Stimulated activated naive CD4-positive, alpha-beta T cell (primary cell): ENCODE measurements around the gene SH3TC2.

Experiments
- DNase-seq, 6 experiments: peaks; one replicate each; lab custom pipeline; 2025; lab: John Stamatoyannopoulos, UW

SH3TC2 gene

DNA sequence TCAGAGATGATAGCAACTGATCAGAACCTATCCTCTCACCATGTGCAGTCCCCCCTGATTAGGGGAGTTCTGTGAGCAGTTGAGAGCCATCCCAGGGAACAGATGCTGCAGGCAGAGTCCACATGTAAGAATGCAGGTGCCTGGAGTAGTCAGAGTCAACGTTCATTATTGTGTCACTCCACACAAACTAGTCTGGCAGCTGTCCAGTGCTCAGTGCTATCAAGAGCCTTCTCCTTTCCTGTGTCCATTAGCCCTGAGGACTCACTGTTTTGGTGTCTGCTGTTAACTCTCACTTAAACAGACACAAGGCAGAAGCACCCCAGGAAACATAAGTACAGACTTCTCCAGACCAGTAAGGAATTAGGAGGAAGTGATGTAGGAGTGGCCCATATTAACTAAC lies 2.5 kb downstream of the SH3TC2 start:
- no peak for DNase-seq

DNA sequence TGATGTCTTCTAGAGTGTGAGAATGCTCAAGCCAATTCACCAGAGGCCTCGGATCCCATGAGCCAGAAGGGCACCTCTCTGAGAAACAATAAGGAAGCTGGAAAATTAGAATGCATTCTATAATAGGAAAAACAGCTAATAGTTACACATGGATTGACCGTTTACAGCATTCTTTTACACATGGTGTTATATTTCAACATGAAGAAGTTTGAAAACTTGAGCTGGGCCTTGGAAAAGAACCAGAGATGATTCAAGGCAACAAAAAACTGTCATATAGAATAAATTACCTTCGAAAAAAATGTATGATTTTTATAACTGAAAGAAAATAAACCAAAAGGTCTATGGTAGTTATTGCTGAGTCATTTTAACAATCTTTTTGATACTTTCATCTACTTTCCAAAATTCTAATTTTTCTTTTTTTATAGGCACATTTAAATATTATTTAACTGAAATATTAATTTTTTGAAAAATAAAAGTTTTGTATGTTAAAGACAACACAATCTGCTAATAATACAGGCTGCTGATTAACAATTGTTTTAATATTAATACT lies 6.2 kb downstream of the SH3TC2 start:
- no peak for DNase-seq

DNA sequence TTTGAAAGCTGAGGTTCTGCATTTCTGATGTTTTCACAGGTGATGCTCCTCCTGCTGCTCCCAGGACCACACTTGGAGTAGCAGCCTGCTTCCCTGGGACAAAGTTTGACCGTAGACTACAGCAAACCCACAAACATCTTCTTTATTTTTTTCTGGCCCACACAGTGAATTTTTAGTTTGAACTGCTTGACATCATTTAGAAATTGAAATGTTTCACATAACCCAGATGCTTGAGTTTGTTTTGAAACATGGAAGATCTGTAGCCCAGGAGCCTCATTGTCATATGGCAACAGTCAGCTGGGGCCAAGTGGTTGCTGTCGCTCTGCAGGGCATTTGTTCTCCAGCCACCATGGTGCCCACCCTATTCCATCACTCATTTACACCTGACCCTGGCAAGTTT lies 8.4 kb downstream of the SH3TC2 start:
- DNase-seq = no peak

DNA sequence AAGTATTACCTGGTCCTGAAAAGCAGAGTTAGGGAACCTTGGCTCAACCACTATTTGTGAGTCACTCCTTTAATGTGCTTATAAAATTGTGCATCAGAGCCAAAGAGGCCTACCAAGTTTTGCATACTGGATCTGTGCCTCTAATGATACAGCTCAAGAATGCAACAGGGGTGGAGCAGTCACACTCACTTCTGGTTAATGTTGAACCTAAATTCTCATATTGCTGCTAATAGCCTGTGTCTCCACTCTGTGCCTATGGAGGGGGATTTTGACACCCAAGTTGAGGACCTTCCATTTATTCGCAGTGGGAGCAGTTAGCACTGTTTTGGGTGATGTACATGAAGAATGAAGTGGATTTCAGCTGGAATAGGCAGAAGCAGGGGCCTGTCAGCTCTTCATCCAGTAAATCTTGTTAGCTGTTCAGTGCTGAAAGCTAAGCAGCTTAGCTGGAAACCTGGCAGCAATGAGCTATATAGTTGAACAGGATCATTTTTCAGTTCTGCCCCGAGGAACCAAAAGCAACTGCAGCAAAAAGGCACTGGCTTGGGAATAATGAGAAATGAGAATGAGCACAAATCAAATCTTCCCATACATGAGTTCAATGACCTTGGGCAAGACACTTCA lies 9.7 kb downstream of the SH3TC2 start:
- DNase-seq = no peak

DNA sequence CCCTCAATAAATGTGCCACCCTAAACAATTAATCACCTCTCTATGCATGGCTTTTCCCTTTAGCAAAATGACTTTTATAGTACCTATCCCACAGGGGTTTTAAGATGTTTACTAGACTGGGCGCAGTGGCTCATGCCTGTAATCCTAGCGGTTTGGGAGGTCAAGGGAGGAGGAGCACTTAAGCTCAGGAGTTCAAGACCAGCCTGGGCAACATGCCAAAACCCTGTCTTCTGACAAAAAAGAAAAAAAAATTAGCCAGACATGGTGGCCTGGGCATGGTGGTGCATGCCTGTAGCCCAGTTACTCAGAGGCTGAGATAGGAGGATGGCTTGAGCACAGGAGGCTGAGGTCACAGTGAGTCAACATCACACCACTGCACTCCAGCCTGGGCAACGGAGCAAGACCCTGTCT lies 13.5 kb downstream of the SH3TC2 start:
- DNase-seq = no peak

DNA sequence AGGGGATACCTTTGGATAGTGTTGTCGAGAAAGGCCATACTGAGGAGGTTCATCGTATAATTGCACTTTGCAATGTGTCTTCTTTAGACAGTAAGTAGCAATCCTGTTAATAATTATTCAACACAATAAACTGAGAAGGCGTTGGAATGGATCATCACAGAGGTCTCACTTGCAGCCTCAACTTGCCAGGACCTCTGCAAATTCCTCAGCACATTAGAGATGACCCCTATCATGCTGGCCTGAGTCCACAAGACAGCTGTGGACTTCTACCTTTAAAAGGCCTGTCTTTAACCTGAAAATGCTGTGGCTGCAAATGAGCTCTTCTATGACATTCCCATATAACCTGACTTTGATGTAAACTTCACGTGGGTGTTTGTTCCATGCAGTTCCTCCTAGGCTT lies 14.1 kb downstream of the SH3TC2 start:
- no peak for DNase-seq

DNA sequence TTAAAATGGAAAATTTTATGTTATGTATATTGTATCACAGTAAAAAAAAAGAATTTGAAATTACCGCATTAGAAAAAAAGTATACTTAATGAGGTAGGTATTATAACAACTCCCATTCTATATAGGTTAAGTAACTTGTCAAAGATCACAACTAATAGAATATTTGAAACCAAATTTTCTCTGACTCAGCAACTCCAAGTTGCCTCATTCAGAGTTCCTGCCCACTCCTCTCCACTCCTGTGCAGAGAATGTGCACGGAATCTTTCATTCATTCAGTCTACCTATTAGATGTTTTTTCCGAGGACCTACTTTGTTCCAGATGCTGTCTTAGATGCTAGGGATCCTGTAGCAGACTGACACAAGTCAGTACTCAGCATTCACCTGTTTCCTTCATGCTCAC lies 15.4 kb downstream of the SH3TC2 start:
- DNase-seq = no peak

DNA sequence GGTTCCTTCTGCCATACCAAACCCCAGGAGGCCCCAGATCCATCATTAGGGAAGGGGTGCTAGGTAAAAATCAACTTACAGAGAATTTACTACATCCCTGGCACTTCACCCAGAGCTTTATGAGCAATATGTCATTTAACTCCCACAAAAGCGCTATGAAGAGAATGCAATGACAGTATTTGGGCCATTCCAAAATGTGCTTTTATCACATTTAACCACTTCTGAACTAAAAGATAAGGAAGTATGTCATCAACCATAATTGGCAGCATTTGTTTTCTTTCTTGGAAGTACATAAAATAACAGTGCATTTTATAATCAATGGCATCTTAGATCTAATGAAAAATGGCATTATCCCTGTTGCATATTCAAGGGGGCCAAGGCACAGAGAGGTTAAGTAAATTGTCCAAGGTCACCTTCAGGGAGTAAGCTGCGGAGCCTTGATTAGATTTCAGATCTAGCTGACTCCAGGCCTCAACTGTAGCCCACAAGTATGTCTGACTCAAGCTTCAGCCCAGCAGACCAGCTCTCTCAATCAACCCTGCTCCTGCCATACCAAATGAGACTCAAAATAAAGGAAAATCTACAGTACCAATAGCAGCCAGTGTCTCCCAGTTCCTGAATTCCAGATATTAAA lies 16.5 kb downstream of the SH3TC2 start:
- DNase-seq = no peak

DNA sequence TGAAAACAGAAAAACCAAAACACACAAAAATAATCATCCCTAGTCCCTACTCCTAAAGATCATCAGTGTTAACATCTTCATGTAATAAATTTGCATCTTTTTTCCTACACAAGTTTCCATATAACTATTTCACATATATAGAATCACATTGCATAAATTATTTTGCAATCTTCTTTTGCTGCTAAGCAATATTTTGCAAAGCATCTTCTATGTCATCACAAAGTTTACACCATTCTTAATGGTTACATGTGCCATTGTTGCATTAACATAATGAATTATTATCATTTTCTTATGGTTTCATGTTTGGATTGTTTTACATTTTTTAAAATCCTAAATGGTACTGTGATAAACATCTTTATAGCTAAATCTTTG lies 17.8 kb downstream of the SH3TC2 start:
- DNase-seq = no peak

DNA sequence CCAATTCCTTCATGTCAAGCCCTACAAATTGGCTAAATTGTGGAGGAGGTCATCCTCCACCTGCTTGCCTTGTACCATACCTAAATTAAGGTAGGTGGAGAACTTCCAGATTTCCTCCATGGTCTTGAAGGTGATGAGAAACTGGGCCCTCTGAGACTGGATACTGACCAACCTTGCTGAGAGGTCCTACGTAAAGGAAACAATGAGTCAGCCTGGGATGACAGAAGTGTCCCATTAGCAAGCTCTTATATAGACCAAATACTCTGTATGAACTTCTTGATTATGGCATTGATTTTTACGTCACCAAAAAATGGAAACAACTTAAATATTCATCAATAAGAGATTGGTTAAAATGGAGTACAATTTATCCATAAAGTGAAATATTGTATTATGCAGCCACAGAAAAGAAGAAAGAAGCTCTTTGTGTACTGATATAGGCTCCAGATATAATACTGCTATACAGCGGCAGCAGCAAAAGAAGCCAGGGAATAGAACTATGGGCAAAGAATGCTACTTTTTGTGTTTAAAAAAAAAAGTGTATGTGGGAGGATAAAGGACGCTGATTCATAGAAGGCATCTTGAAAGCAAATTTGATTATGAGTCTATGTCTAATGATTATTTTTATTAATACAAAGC lies 18.3 kb downstream of the SH3TC2 start:
- DNase-seq = no peak

DNA sequence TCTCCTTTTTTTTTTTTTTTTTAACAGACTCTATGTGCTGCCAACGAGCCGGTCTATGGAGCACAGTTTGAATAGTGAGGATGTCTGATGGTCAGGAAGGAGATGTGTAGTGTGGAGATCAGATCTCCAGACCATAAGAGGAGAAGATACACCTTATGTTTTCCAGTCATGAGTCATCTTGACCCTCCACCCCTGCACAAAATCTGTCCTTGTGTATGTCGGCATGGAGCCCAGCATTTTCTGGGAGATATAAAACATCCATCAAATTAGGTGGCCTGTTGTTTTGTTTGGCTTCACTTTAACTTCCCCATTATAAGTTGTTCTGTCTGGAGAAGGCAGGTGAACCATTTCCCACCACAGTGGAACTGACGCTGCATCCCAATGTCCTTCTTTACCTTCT lies 19.2 kb downstream of the SH3TC2 start:
- DNase-seq = no peak

DNA sequence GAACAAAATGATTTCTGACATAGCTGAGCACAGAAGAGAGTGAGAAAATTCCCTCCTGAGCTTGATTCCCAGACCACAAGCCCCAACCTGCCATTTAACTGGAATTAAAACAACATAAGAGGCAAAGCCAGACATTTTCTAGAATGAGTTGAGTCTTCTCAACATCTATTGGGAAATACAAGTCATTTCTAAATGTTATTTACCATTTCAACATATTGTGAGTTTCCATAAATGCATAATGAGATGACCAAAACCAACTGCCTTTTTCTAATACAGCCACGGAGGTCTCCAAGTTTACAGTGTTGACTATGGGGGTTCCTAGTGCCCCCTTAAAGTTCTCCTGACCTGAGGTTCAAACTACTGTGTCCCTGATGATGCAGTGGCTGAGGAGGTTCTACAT lies 20.0 kb downstream of the SH3TC2 start:
- no peak for DNase-seq

DNA sequence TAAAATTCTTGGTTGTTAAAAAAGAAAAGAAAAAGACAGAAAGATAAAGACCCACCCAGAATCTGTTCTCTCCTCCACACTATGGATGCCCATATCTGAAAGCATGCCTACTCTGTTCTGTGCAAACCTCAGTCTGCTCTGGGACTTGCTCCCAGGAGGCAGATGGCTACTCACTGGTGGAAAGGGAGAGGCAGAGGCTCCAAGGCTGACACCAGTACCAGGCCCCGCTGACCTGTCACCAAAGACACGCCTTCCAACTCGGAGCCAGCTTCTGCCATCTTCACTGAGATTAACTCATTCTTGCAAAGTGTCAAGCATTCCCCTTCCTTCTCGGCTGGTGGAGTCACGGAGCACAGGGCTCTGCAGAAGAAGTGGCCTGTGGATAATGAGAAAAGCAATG lies 21.6 kb downstream of the SH3TC2 start:
- no peak for DNase-seq

DNA sequence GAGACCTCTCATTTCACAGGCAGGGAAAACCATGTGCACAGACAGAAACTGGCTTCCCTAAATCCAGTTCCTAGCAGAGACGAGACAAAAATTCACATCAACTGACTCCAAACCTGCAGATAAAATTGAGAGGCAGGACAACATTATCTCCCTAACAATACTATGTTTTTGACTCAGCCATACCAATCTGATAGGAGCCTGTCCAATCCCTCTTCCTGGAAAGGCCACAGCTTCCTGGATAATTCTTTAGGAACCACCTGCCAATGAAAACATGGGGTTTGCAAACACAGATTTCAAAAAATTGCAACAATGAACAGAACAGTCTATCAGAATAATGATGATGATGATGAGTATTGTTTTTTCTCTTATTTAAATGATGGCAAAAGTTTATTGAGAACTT lies 22.4 kb downstream of the SH3TC2 start:
- DNase-seq = no peak

DNA sequence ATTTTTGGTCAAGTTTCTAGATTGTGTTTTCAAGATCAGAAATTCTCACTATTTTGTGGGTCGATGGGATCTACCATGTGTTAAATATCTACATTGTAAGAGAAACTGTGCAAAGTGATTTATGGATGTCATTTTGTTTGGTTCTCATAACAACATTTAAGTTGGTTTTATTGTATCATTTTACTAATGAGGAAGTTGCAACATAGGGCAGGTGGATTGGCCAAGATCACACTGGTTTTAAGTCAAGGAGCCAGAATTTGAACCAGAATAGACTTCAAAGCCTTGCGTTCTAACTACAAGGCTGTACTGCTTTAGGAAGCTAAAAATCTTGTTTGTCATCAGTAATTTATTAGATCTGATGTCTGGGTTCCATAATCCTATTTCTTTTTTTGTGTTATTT lies 23.4 kb downstream of the SH3TC2 start:
- DNase-seq = no peak

DNA sequence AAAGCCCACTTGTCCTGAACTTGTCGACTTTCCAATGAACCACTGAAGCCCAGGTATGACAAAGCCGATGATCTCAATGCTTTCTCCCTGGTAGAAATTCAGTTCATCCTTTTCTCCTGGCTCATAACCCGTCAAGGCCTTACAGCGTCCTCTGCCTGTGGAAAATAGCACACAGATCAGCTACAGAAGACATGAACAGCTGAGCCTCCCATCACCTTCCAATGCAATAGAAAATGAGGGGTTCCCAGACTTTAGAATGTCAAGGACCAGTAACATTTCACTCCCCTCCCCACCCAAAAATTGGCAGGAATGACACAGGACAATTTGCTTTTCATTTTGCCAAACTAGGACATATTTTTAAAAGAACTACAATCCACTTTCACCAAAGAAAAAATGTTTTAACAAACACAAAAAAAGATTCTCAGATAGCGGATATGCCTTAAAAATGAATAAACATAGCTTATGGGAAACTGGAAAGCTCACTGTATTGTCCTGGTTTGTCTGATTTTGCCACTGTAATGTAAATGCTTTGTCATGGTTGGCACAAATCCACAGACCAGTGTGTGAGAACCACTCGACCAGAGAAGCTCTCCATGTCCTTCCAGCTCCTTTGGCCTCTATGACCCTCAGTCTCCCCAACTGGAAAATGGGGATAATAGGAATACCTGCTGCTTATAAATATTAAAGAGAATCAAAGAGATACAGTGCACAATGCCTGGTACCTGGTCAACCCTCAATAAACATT lies 24.4 kb downstream of the SH3TC2 start:
- DNase-seq = no peak

DNA sequence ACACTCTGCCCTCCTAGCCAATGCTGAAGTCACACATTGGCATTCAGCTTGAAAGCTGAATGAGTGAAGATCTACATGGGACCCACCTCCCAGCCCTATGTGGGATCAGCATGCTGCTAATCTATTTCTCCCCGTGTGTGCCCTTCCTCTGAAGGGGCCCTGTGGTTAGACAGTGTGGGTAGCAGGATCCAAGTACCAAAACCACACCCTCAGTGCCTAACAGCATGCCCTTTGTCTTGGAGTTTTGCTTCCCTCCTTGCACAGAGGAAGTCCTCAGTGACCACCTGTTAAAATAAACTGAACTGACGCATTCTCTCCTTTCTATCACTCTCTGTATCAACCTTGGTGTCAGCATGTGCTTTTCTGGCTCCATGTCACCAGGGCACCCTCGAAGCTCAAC lies 25.0 kb downstream of the SH3TC2 start:
- no peak for DNase-seq

DNA sequence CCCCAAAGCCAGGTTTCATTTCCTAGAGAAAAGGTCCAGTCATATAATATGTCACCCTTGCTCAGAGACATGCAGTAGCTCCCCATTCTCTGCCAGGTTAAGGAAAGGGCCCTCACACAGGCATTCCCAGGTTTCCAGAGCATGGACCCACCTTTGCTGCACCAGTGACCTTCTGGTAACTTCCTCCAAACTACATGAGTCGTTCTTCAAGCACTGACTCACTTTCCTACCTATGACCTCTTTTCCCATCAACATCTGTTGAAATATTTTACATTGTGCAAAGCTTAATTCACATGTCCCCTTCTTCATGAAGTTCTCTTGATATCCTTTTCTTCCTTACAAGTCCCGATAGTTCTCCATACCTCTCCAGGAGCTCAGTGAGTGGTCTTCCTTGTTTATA lies 25.9 kb downstream of the SH3TC2 start:
- DNase-seq = no peak

DNA sequence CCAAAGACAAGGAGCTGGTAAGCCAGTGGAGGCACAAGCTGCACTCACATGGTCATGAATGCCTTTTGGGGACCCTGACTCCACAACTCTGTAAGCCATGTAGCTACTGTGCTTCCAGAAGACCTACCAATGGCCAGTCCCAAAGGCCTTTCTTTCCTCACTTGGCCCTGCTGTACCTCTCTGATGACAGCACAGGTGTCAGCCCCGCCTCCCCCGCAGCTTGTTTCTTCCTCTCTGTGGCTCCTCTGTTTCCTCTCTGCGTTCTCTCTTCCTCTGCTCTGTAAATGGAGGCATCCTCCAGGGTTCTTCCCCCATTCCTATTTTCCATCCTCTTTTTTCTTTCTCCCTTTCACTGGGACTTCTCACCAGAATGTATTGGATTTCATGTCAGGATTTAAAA lies 26.7 kb downstream of the SH3TC2 start:
- DNase-seq = no peak

DNA sequence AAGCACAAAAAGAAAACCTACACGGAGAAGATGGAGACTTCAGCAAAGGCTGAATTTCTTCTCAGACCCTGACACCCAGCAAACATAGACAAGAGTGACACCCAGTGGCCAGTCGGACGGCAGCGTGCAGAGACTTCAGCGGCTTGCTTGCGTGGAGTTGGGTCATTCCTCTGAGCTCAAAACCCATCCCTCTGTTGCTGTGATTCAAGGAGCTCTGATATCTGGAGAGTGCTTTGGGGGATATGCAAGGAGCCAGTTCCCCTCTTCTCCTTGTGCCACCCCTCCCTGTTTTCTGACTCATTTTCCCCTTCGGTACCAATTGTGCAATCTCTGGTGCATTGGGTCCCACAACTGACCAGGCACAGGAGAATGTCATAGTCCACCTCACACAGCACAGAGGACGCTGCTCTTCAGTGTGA lies 27.5 kb downstream of the SH3TC2 start:
- peak; percentile 30 to 57 (median 40) for DNase-seq

DNA sequence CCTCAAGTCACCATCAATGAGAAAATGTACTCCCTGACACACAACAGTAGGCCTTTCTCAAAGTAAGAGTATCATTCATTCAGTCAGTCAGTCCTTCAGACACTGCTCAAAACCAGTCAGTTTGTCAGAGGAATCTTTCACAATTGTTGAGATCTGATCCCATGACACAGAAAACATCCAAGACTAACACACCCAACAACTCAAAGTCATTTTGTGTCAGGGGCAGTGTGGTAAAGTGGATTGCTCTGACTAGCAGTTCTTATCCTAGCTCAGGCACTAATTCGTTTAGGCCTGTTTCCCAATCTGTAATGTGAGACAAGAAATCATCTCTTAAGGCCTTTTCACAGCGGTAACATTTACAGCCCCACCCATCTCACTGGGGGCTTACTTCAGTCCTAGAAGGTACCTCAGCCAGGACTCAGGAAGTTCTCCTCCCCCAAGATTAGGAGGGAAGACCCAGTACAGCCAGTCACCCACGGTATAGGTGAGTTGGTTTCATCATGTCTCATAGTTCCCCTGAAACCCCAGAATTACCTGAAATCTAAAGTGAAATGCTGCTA lies 31.9 kb downstream of the SH3TC2 start:
- DNase-seq = no peak

DNA sequence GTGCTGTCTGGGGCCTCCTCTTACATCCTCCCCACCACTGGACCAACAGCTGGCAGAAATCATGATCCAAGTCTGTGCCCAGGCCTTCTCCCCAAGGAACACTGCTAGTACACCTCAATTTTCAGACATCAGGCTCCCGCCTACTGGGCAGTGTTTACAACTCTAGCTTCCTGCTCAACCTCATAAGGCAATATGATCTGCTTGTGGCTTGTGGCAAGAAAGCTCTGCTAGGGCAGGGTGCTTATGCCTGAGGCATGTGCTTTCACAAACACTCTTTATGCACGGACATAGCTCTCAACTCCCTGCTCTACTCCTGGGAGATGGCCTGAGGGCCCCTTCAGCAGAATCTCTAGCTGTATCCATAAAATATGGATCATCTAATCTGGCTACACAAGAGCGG lies 32.5 kb downstream of the SH3TC2 start:
- no peak for DNase-seq

DNA sequence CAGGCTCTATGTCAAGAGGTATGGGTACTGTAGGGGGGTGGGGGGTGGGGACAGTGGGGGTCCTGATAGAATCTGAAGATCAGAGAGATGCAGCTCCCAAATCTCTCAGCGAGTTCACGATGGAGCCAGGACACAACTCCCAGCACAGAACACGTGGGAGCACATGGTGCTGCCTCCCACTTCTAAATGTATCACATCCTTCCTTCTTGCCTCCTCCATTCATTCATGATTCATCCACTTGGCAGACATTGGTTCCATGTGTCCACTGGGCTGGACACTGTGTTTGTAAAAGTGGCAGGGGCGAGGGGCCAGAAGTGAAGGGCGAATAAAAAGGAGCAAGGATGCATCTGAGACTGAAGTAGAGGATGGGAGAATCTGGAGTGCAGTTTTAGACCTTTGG lies 33.9 kb downstream of the SH3TC2 start:
- DNase-seq = no peak
